G401 (cell line): ENCODE data around the gene HILPDA. TPM values are rescaled to one million over a fixed set of nuclear protein-coding genes. Genes with fewer than 3 reads are reported as not detected.
A peak's percentile ranks its signal among the peaks of the same experiment; 100 is the strongest.

Source experiments
- DNase-seq: peaks from one replicate; pipeline ENCODE4 v3.0.0-alpha.2; 2015; ENCODE audit warnings: low spot score
- in situ Hi-C: cut with HindIII; loops from 2 replicates; pipeline ENCODE4 v1.10.0; 2016; ENCODE audit warnings: low sequenced_read_pairs, mixed read lengths
- total RNA-seq: library from RNA; depleted of rRNA; stranded (reverse); fragments of >200 nt; shearing (Covaris generic); gene quantifications from 2 replicates; pipeline ENCODE4 v1.2.3, GENCODE V29; 2014; rRNA removed

Gene HILPDA, protein sequence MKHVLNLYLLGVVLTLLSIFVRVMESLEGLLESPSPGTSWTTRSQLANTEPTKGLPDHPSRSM
- 9.0 and 14.2 TPM in 2 replicates for total RNA-seq

GRCh38 chr7:128455543-128456254 lies at the start of gene HILPDA:
HILPDA (plus strand) TSS chr7:128455878; CDS start chr7:128457269, 1,391 bp downstream.
- in situ Hi-C loops, result no loop called here
- peak; percentile 85 for DNase-seq

DNA sequence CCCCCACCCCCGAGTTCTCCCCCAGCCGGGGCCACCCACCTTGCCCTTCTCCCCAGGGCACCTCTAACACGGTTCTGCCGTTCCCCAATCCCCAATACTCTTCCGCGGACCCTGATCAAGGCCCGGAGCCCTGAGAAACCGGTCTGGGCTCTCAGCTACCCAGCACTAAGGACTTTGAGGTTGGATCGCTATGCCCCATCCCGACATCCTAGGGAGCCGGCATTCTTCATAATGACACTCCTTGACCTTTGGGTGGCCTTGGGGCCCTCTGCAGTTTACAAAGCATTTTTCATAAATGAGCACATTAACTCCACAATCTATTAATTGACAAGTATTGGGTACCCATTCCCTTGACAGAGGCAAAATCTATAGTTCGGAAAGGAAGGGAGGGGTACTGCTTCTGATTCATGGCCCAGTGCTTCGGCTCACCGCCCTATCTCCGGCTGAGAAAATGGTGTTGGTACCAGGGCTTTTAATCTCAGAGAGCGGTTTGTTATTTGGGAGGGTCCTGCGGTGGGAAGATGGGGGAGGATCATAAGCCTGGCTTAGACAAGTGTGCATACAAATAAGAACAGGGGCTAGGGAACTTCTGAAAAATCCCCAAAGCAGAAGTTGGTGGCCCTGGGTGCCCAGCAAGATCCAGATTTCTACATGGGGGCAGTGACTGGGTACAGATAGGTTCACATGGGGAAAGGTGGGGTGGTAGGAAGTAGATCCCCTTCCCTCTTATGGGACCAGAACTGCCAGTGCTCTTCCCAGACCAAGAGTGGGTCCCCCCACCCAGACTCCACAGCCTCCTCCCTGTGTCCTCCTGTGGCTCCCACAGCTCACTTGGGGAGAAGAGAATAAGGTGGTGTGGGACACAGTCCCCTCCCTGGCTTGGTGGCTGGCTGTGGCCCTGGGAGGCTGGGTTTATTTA lies 49.1 kb upstream of the HILPDA start:
- no peak for DNase-seq

DNA sequence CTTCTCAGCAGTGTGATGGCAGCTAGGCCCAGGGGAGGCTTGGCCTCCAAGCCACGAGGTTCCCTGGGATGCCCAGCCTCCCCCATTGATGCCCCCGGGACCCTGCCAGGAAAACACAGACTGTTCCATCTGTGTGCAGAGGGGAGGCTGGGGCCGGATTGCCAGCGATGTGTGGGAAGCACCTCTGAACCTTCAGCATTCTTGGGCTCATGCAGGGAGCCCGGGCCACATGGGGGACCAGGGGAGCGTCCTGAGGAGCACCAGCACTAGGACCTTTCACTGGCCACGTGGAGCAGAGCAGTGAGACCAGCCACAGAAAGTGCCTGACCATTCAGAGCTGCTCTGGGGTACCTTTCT lies 48.5 kb upstream of the HILPDA start:
- DNase-seq, result no peak
- in situ Hi-C loops, result no loop called here

More for the DNA sequence above, 49.1 kb upstream of the HILPDA start:
- in situ Hi-C loops, result no loop called here

GRCh38 chr7:128407751-128408708 lies 47.6 kb upstream of the HILPDA start:
- in situ Hi-C loops, result no loop called here
- no peak for DNase-seq

DNA sequence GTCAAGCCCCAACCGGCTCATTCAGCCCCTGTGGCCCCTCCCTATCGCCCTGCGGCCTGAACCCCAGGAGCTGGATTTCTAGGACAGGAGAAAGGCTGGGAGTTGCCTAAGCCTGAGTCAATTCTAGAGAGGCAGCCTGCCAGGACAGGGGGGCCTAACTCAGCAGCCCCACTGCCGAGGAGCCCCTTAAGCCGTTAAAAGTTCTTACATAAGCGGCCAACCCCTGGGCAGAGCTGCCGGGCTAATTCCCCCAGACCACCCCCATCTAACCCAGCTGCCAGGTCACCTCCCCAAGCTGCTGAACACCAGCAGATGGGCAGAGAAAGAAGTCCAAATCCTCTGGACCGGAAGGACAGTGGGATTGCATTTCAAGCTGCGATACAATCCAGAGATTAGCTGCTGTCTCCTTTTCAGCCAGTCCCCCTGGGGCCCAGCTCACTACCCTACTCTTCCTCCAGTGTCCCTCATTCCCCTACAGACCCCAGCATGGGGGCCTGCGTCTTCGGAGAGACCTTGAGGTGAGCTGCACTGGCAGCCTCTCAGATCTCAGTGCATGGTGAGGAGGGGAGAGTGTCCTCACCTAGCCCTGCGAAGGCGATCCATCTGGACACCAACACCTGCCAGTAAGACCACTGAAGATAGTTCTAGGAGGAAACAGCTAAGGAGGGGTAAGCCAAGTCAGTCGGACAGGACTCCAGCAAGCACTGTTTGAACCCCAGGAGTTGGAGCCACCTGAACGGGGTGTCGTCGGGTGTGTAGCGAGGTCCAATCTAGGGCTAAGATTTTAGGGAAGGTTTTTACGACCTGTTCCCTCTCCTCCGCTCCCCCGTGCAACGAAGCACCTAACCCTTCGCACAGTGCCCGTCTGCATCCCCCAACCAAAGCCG lies 46.7 kb upstream of the HILPDA start:
- in situ Hi-C loops, result no loop called here
- no peak for DNase-seq

DNA sequence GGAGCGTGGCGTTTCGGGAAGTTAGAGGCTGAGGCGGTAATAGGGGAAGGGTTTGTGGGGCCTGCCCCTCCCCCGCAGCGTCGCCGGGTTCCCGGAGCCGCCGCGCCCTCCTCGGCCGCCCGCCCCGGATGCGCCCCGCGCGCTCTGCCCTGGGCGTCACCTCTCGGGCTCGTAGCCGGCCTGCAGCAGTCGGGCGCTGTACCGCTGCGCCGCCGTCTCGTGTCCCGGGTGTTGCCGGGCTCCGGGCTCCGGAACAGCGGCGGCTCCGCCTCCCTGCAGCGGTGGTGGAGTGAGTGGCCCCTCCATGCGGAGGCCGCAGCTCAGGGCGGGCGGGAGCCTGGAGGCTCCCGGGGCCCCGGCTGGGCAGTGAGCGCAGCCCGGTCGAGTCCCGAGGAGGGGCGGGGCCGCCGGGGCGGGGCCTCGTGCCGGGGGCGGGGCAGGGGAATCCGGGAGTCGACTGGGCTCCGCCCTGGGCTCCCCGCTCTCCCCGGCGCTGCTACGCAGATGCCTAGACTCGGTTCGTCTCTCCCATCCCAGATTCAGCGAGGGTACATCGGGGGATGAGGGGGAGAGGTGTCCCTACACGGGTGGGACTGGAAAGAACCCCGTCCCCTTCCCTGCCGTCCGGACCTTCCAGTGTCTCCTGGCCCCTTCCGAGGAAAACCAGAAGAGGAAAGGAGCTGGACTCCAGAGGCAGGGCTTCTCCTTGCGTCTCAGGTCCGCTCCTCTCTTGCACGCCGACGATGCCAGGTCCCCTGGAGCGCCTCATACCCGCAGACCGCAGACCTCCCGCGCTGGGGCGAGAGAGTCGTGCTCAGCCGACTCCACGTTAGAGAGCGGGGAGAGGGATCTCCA lies 45.9 kb upstream of the HILPDA start, which contains the start of gene IMPDH1:
TSS of gene IMPDH1 (minus strand) at position 387 of the 855 bp plus-strand sequence. CDS start at position 306, 81 bp downstream.
- in situ Hi-C loops, result no loop called here
- peak; percentile 75 for DNase-seq

- DNase-seq, result no peak
- in situ Hi-C loops, result no loop called here
These were observed 45.3 kb upstream of the HILPDA start for GRCh38 chr7:128410451-128410753.

- DNase-seq, result no peak
- in situ Hi-C loops, result no loop called here
These were observed 40.4 kb upstream of the HILPDA start for GRCh38 chr7:128415217-128415785.

- no peak for DNase-seq
- in situ Hi-C loops, result no loop called here
These were observed 38.6 kb upstream of the HILPDA start for GRCh38 chr7:128417071-128417470.

- in situ Hi-C loops, result no loop called here
- DNase-seq, result peak; percentile 30
These were observed 36.4 kb upstream of the HILPDA start for GRCh38 chr7:128419257-128419656.

GRCh38 chr7:128420773-128421172 lies 34.9 kb upstream of the HILPDA start:
- in situ Hi-C loops, result no loop called here
- no peak for DNase-seq

DNA sequence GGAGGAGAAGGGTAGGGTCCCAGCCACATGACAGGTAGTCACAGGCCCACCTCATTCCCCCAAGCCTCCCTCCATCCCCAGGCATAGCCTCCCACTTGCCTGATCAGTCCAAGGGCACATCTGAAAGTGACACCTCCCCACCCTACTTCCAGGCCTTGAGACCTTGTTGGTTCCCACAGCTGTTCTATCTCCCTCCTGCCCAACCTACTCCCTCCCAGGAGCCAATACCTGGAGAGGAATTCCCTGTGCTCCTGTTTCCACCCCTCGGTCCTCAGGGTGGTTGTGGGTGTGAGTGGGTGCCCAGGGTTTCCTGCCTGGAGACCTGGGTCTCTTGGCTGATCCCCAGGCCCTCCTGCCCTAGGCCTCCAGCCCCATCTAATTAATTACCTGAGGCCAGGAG lies 34.3 kb upstream of the HILPDA start:
- in situ Hi-C loops, result no loop called here
- no peak for DNase-seq

- in situ Hi-C loops, result no loop called here
- DNase-seq, result no peak
These were observed 33.6 kb upstream of the HILPDA start for GRCh38 chr7:128422037-128422436.

DNA sequence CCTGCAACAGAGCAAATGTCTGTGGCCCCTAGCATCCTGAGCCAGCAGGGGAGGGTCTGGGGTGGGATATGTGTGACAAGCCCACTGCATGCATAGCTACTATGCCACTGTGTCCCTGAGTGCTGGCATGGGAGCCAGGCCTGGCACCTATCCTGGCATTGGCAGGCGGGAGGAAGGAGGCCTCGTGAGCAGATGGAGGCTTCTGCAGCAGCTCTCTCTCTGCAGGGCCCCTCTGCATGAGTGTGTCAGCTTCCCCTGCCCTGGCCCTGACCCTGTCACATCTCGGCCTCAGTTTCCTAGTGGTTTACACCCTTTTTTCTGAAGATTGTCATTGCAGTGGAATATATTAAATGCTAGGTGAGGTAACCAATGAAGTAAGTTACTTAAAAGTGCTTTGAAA lies 32.8 kb upstream of the HILPDA start:
- in situ Hi-C loops, result no loop called here

GRCh38 chr7:128424686-128425275 lies 30.9 kb upstream of the HILPDA start:
- in situ Hi-C loops, result no loop called here
- DNase-seq, result no peak

More for the DNA sequence above, 32.8 kb upstream of the HILPDA start:
- DNase-seq, result peak; percentile 94

DNA sequence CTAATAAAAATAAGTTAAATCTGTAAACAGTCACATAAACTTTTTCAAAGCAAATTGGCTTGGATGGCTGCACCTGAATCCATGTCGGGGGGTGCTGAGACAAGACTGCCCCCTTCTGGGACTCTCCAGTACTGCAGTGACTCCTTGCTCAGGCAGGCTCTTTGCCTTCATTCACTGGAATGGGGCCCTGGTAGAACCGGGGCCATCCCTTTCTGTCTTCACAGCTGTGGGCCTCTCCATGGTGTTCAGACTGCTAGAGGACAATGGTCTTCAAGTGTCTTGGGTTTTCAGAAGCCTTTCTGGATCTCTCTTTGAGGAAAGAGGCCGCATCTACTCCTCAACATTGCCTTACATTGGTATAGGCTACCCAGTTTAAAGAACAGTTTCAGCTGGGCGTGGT lies 29.8 kb upstream of the HILPDA start:
- in situ Hi-C loops, result no loop called here
- peak; percentile 48 for DNase-seq
